DMS79 treated with DMSO at 0.1 percent for 48 hours (cell line): ENCODE measurements around the gene ICAM5.
A peak's percentile ranks its signal among the peaks of the same experiment; 100 is the strongest.
"Not testable (repeated sequence)": the region's sequence is repeated elsewhere in the genome, so short reads cannot be mapped to it uniquely, and the experiment has no call there.

Source experiments
- DNase-seq: peaks from one replicate; lab custom pipeline; 2025; lab: John Stamatoyannopoulos, UW

ICAM5 gene

DNA sequence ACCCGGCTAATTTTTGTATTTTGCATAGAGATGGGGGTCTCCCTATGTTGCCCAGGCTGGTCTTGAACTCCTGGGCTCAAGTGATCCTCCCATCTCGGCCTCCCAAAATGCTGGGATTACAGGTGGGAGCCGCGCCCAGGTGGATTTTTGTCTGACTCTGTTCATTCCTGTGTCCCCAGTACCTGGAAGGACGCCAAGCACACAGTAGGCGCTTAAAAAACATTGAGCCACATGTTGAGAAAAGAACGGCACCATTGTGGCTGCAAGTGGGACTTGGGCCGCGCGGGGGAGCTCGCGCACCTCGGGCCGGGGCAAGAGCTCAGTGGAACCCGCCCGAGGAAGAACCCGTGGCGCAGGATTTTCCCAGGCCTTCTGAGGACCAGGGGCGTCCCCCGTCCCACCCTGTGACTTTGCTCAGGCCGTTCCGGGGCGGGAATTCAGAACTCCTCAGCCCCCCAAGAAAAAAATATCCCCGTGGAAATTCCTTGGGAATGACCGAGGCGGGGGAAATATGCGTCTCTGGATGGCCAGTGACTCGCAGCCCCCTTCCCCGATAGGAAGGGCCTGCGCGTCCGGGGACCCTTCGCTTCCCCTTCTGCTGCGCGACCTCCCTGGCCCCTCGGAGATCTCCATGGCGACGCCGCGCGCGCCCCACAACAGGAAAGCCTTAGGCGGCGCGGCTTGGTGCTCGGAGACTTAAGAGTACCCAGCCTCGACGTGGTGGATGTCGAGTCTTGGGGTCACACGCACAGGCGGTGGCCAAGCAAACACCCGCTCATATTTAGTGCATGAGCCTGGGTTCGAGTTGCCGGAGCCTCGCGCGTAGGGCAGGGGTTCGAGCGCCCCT is 20.2 kb upstream of the ICAM5 start:
- DNase-seq: peak; percentile 42

DNA sequence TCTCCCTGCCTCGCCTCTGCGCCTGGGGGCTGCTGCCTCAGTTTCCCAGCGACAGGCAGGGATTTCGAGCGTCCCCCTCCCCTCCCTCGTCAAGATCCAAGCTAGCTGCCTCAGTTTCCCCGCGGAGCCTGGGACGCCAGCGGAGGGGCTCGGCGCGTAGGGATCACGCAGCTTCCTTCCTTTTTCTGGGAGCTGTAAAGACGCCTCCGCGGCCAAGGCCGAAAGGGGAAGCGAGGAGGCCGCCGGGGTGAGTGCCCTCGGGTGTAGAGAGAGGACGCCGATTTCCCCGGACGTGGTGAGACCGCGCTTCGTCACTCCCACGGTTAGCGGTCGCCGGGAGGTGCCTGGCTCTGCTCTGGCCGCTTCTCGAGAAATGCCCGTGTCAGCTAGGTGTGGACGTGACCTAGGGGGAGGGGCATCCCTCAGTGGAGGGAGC is 19.6 kb upstream of the ICAM5 start:
- no peak for DNase-seq

DNA sequence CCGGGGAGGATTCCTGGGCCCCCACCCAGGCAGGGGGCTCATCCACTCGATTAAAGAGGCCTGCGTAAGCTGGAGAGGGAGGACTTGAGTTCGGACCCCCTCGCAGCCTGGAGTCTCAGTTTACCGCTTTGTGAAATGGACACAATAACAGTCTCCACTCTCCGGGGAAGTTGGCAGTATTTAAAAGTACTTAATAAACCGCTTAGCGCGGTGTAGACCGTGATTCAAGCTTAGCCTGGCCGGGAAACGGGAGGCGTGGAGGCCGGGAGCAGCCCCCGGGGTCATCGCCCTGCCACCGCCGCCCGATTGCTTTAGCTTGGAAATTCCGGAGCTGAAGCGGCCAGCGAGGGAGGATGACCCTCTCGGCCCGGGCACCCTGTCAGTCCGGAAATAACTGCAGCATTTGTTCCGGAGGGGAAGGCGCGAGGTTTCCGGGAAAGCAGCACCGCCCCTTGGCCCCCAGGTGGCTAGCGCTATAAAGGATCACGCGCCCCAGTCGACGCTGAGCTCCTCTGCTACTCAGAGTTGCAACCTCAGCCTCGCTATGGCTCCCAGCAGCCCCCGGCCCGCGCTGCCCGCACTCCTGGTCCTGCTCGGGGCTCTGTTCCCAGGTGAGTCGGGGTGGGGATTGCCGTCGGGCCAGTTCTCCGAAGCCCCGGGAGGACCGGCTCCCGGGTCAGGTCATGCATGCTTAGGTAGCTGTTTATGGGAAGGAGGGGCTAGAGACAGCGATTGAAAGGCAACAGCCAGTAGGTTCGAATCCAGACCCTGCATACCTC is 18.9 kb upstream of the ICAM5 start, which contains the start of gene ICAM1:
Gene ICAM1, plus strand, starts transcription at position 505 of the 779 bp plus-strand sequence. Its CDS starts 40 bp downstream, at position 545.
- DNase-seq: peak; percentile 50

DNA sequence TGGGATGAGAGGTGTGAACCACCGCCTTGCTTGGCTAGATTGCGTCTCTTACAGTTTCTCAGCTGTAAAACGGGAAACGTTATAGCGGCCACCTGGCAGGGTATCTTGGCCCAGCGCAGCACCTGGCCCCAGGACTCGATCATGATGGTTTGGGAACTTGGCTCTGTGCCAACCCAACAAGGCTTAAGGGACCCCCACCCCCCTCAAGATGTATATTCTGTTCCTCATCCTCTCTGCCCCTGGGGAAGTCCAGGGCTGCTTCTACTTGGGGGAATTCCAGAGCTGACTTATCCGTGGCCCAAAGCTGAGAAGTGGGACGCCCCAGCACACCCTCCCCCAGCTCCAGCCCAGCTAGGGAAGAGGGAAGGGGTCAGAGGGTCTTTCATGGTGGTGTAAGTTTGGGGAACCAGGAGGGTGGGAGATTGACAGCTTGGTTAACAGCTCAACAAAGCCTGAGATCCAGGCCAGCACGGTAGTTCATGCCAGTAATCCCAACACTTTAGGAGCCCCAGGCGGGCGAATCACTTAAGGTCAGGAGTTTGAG is 18.1 kb upstream of the ICAM5 start:
- no peak for DNase-seq

DNA sequence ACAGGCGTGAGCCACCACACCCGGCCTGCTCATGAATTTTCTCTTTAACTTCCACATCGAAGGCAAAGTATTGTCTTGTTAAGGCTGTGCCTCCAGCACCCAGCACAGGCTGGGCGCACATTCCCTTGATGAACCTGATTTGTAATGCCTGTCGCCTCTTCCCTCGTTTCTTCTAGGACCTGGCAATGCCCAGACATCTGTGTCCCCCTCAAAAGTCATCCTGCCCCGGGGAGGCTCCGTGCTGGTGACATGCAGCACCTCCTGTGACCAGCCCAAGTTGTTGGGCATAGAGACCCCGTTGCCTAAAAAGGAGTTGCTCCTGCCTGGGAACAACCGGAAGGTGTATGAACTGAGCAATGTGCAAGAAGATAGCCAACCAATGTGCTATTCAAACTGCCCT is 15.2 kb upstream of the ICAM5 start:
- no peak for DNase-seq

DNA sequence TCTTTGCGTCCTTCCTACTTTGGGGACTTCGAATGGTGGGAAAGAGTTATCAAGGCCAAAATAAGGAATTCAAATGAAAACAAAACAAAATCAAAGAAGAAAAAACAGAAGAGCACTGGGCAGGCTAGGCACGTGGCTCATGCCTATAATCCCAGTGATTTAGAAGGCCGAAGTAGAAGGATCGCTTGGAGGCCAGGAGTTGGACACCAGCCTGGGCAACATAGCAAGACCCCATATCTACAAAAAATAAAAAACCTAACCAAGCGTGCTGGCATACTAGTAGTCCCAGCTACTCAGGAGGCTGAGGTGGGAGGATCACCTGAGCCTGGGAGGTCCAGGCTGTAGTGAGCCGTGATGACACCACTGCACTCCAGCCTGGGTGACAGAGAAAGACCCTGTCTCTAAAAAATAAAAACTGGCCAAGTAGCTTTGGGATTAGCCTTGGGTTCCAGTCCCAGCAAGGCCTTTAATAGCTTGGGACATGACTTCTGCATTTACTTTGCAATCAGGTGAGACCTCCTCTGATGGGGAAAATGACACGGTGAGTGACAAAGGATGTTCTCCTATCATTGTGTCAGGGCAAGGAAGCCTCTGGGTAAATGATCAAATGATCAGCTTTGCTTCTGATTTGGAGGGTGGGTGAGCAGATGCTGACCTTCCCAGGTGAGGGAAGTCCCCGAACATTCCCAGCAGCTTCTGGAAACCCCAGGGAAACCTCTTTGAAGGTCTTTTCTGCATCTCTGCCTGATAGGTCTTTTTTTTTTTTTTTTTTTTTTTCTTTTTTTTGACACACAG is 11.8 kb upstream of the ICAM5 start:
- DNase-seq: no peak

DNA sequence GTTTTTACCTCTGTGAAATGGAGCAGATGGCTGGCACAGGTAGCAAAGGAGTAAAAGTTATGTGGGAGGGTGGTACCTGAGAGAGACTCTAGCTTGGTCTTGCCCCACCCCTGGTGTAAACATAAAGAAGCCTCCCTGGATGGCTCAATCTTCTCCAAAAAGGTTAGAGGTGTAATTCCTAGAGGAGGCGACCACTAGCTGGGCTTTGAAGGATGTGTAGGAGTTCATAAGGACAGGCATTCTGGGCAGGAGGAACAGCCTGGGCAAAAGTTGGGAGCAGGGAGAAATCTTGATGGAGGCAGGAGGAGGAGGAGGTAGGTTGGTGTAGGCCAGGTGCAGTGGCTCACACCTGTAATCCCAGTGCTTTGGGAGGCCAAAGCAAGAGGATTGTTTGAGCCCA is 10.8 kb upstream of the ICAM5 start:
- DNase-seq: no peak

DNA sequence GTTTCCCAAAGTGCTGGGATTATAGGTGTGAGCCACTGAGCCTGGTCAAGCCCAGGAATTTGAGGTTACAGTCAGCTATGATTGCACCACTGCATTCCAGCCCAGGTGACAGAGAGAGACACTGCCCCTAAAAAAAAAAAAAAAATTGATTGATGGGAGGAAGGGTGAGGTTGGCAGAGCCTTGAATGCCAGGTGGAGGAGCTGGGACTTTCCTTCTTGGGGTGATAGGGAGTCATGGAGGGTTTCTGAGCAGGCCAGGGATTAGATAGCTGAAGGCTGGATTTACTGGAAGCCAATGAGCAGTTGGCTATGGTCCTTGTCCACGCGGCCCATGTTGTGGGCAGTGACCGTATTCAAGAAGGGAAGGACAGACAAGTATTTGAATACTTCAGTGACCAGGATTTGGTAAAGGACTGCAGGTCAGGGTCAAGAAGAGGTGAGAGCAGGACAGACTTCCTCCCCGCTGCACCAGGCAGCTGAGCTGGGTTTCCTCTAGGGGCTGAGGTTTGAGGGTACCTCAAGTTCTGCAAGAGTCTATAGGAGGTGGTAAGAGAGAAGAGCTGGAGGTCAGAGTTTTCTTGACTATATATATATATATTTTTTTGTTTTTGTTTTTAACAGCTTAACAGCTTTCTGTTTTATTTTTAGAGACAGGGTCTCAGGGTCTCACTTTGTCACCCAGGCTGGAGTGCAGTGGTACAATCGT is 9.9 kb upstream of the ICAM5 start:
- DNase-seq: no peak

DNA sequence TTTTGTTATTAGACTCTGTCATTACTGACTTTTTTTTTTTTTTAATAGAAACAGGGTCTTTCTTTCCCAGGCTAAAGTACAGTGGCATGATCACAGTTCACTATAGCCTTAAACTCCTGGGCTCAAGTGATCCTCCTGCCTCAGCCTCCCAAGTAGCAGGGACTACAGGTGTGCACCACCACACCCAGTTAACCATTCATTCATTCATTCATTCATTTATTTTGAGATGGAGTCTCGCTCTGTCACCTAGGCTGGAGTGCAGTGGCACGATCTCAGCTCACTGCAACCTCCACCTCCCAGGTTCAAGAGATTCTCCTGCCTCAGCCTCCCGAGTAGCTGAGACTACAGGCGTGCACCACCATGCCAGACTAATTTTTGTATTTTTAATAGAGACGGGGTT is 7.7 kb upstream of the ICAM5 start:
- DNase-seq: not testable (repeated sequence)

DNA sequence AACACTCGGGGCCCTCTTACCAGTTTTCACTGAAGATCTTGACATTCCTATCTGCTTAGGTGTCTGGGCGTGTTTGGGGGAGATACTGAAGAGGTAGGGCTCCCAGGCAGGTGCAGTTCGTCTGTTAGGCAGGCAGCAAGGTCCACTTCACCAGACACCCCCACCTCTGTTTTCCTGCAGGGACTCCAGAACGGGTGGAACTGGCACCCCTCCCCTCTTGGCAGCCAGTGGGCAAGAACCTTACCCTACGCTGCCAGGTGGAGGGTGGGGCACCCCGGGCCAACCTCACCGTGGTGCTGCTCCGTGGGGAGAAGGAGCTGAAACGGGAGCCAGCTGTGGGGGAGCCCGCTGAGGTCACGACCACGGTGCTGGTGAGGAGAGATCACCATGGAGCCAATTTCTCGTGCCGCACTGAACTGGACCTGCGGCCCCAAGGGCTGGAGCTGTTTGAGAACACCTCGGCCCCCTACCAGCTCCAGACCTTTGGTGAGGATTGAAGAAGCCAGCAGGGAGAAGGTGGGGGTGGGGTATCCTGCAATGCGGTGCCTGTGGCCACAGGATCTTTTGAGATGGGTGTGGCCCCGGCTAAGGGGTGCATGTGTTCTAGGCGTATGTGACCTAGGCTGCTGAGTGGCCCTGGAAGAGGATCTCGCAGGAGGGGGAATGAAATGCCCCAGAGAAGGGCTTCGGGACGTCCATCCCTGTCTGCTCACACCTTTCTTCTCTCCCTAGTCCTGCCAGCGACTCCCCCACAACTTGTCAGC is 6.3 kb upstream of the ICAM5 start:
- DNase-seq: no peak

DNA sequence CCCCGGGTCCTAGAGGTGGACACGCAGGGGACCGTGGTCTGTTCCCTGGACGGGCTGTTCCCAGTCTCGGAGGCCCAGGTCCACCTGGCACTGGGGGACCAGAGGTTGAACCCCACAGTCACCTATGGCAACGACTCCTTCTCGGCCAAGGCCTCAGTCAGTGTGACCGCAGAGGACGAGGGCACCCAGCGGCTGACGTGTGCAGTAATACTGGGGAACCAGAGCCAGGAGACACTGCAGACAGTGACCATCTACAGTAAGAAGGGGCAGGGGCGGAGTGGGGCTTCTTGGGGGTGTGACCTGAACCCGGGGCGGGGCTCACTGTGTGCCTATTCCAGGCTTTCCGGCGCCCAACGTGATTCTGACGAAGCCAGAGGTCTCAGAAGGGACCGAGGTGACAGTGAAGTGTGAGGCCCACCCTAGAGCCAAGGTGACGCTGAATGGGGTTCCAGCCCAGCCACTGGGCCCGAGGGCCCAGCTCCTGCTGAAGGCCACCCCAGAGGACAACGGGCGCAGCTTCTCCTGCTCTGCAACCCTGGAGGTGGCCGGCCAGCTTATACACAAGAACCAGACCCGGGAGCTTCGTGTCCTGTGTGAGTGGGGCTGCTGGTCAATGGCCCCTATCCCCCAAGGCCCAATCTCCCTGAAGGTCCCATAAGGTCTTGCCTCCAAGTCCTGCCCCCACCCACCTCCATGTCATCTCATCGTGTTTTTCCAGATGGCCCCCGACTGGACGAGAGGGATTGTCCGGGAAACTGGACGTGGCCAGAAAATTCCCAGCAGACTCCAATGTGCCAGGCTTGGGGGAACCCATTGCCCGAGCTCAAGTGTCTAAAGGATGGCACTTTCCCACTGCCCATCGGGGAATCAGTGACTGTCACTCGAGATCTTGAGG is 5.4 kb upstream of the ICAM5 start:
- no peak for DNase-seq

DNA sequence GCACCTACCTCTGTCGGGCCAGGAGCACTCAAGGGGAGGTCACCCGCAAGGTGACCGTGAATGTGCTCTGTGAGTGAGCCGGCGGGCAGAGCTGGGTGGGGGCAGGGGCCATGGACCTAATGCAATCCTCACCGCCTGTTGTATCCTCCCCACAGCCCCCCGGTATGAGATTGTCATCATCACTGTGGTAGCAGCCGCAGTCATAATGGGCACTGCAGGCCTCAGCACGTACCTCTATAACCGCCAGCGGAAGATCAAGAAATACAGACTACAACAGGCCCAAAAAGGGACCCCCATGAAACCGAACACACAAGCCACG is 4.8 kb upstream of the ICAM5 start:
- no peak for DNase-seq

DNA sequence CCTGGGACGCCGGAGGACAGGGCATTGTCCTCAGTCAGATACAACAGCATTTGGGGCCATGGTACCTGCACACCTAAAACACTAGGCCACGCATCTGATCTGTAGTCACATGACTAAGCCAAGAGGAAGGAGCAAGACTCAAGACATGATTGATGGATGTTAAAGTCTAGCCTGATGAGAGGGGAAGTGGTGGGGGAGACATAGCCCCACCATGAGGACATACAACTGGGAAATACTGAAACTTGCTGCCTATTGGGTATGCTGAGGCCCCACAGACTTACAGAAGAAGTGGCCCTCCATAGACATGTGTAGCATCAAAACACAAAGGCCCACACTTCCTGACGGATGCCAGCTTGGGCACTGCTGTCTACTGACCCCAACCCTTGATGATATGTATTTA is 4.4 kb upstream of the ICAM5 start:
- DNase-seq: no peak

DNA sequence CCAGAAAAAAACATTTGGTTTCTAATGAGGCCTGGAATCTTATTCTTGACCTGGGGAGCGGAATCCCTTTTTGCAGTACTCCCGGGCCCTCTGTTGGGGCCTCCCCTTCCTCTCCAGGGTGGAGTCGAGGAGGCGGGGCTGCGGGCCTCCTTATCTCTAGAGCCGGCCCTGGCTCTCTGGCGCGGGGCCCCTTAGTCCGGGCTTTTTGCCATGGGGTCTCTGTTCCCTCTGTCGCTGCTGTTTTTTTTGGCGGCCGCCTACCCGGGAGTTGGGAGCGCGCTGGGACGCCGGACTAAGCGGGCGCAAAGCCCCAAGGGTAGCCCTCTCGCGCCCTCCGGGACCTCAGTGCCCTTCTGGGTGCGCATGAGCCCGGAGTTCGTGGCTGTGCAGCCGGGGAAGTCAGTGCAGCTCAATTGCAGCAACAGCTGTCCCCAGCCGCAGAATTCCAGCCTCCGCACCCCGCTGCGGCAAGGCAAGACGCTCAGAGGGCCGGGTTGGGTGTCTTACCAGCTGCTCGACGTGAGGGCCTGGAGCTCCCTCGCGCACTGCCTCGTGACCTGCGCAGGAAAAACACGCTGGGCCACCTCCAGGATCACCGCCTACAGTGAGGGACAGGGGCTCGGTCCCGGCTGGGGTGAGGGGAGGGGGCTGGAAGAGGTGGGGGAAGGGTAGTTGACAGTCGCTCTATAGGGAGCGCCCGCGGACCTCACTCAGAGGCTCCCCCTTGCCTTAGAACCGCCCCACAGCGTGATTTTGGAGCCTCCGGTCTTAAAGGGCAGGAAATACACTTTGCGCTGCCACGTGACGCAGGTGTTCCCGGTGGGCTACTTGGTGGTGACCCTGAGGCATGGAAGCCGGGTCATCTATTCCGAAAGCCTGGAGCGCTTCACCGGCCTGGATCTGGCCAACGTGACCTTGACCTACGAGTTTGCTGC is 2.7 kb upstream of the ICAM5 start, which contains the start of gene ICAM4:
Gene ICAM4, plus strand, starts transcription at position 153 of the 935 bp plus-strand sequence. Its CDS starts 58 bp downstream, at position 211.
- no peak for DNase-seq

DNA sequence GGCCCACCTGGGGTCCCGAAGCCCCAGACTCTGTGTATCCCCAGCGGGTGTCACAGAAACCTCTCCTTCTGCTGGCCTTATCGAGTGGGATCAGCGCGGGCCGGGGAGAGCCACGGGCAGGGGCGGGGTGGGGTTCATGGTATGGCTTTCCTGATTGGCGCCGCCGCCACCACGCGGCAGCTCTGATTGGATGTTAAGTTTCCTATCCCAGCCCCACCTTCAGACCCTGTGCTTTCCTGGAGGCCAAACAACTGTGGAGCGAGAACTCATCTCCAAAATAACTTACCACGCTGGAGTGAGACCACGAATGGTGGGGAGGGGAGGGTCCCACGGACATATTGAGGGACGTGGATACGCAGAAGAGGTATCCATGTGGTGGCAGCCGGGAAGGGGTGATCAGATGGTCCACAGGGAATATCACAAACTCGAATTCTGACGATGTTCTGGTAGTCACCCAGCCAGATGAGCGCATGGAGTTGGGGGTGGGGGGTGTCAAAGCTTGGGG is 1.0 kb upstream of the ICAM5 start:
- peak; percentile 17 for DNase-seq

DNA sequence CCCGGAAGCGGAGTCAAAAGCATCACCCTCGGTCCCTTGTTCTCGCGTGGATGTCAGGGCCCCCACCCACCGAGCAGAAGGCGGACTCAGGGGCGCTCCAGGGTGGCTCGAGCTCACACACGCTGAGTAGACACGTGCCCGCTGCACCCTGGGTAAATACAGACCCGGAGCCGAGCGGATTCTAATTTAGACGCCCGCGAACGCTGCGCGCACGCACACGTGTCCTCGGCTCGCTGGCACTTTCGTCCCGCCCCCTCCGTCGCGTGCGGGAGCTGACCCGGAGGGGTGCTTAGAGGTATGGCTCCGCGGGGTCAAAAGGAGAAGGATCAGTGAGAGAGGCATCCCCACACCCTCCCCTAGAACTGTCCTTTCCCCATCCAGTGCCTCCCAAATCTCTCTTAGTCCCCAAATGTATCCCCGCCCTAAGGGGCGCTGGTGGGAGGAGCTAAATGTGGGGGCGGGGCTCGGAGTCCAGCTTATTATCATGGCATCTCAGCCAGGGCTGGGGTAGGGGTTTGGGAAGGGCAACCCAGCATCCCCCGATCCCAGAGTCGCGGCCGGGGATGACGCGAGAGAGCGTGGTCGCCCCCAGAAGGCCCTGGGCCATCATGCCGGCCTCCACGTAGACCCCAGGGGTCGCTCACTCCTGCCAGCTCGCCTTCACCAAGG is 451 bp upstream of the ICAM5 start:
- DNase-seq: peak; percentile 80

DNA sequence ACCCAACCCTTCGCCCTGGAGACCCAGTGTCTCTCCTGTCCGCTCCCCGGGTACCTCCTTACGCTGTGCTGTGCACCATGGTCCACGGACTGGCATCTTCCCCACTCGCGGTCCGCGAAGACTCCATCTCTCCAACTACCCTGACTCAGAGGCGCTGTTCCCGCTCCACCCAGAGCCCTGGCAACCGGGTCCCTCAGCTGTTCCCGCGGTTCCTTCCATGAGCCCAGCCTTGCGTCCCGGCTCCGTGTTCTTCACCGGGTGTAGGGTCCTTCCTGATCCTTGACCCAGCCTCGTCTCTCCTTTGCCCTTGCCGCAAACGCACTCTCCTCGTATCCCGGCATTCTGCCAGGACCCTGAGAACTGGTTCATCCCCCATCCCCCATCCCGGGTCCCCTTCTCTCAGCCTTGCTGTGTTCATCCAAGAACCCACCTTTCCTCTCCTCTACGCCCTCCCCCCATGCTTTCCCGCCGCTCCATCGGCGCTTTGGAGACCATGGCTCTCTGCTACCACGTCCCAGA is 664 bp downstream of the ICAM5 start:
- DNase-seq: peak; percentile 44
